C4-2B (cell line): ENCODE results near the gene SLIT3.

Experiments used
- CTCF ChIP-seq: fragments of 450-650 bp; conservative IDR thresholded peaks from 2 replicates; pipeline ENCODE4 v1.5.1; 2017; ENCODE audit warnings: mild to moderate bottlenecking
- ZFX ChIP-seq: fragments of 450-650 bp; IDR thresholded peaks from 2 replicates; pipeline ENCODE4 v1.6.1; 2017

- TF ChIP-seq CTCF, result no peak
- no peak for TF ChIP-seq ZFX
Observed at GRCh38 chr5:169273881-169274280, 27.1 kb downstream of the SLIT3 start.
